GM23248 (cell line): ENCODE measurements around the gene PYGM. TPM values are rescaled to one million over a fixed set of nuclear protein-coding genes. Genes with fewer than 3 reads are reported as not detected.

Experiments
- DNase-seq: peaks from one replicate; pipeline ENCODE4 v3.0.0-alpha.2; 2015
- H2AFZ ChIP-seq: fragments of 200-600 bp; sonication (generic); 2 replicates; pipeline ENCODE4 v1.6.1; 2016; ENCODE audit warnings: antibody characterized with exemption
- H3F3A ChIP-seq: fragments of 200-600 bp; sonication (generic); 2 replicates; pipeline ENCODE4 v1.6.1; 2016; ENCODE audit warnings: mild to moderate bottlenecking, antibody characterized with exemption, mixed run types; ENCODE audit not compliant: insufficient read depth
- H3K27ac ChIP-seq: fragments of 200-600 bp; sonication (generic); 2 replicates; pipeline ENCODE4 v1.5.1; 2016; ENCODE audit warnings: mild to moderate bottlenecking
- H3K27me3 ChIP-seq: fragments of 200-600 bp; sonication (generic); replicated peaks from 2 replicates; pipeline ENCODE4 v1.6.1; 2016; ENCODE audit warnings: mild to moderate bottlenecking; ENCODE audit not compliant: insufficient read depth
- H3K36me3 ChIP-seq: fragments of 200-600 bp; sonication (generic); 2 replicates; pipeline ENCODE4 v1.6.1; 2016; ENCODE audit warnings: low read depth, mild to moderate bottlenecking
- H3K4me1 ChIP-seq: fragments of 200-600 bp; sonication (generic); 2 replicates; pipeline ENCODE4 v1.6.1; 2016; ENCODE audit warnings: mild to moderate bottlenecking; ENCODE audit not compliant: insufficient read depth
- H3K4me2 ChIP-seq: fragments of 200-600 bp; sonication (generic); one replicate; pipeline ENCODE4 v1.6.1; 2016; ENCODE audit warnings: mild to moderate bottlenecking; ENCODE audit not compliant: unreplicated experiment
- H3K4me3 ChIP-seq: fragments of 200-600 bp; sonication (generic); 2 replicates; pipeline ENCODE4 v1.5.1; 2016; ENCODE audit warnings: mild to moderate bottlenecking
- H3K79me2 ChIP-seq: fragments of 200-600 bp; sonication (generic); 2 replicates; pipeline ENCODE4 v1.6.1; 2016; ENCODE audit warnings: mild to moderate bottlenecking; ENCODE audit not compliant: insufficient read depth
- H3K9ac ChIP-seq: fragments of 200-600 bp; sonication (generic); 2 replicates; pipeline ENCODE4 v1.6.1; 2016; ENCODE audit warnings: mild to moderate bottlenecking
- H3K9me2 ChIP-seq: fragments of 200-600 bp; sonication (generic); 2 replicates; pipeline ENCODE4 v1.6.1; 2016; ENCODE audit warnings: mixed run types, mild to moderate bottlenecking, moderate library complexity; ENCODE audit not compliant: insufficient read depth
- H3K9me3 ChIP-seq: fragments of 200-600 bp; sonication (generic); one replicate; pipeline ENCODE4 v1.6.1; 2017; ENCODE audit warnings: low read depth
- H4K20me1 ChIP-seq: fragments of 200-600 bp; sonication (generic); 2 replicates; pipeline ENCODE4 v1.6.0; 2016; ENCODE audit not compliant: insufficient read depth
- EZH2 ChIP-seq: fragments of 200-600 bp; sonication (generic); IDR thresholded peaks from 2 replicates; pipeline ENCODE4 v1.6.1; 2018; ENCODE audit warnings: antibody characterized with exemption, mild to moderate bottlenecking; ENCODE audit not compliant: insufficient read depth, poor library complexity, severe bottlenecking
- EZH2phosphoT487 ChIP-seq: fragments of 200-600 bp; sonication (generic); IDR thresholded peaks from 2 replicates; pipeline ENCODE4 v1.6.1; 2018; ENCODE audit warnings: antibody characterized with exemption, moderate library complexity, mild to moderate bottlenecking, low read depth; ENCODE audit not compliant: insufficient read depth
- WGBS, 2 experiments: methylation state at CpG; one replicate each; pipeline ENCODE4 v1.1.6; 2015 to 2017; ENCODE audit warnings: low lambda C conversion rate in 2 of 2, low coverage in 1 of 2; ENCODE audit errors: missing lambda C conversion rate in 2 of 2; 5-methylcytosine and 5-hydroxymethylcytosine counted together
- in situ Hi-C: fragments of 300-500 bp; cut with MboI; formaldehyde crosslinking; loops from 2 replicates; pipeline ENCODE4 v1.15.0; 2020
- polyA plus RNA-seq: library from polyadenylated mRNA; unstranded; fragments of >200 nt; fragmentation: Nextera tagmentation; extraction: Ambion mirVana; gene quantifications from 2 replicates; pipeline ENCODE4 v1.2.1, GENCODE V29; 2016
- total RNA-seq: library from RNA; depleted of rRNA; stranded (reverse); fragments of >200 nt; shearing (Covaris generic); gene quantifications from 2 replicates; pipeline ENCODE4 v1.2.3, GENCODE V29; 2014

Gene PYGM
- total and polyA plus RNA-seq, 2 experiments from 2014 or later = not detected

DNA sequence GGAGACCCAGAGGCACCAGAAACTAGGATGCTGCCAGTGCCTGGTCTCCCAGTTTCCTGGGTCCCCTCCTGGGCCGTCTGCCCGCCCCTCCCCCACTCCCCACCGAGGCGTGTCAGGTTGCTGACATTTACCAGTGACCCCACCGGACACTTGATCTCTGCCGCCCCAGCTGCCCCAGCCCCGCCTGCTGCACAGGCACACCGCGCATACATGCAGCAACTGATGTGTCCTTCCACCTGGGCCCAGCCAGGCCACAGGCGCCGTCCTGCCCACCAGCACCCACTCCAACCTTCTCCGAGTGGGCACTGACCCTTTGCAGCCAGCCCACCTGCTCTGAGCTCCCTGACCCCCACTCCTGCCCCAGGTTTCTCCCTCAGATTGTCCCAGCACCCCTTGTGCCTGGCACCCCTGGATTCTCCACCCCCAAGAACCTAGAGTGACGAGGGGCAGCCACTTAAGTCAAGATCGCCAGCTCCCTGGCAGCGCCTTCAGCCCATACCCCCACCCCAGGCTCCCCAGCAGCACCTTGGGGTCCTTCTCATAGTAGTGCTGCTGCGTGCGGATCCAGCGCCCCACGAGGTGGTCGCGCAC lies 548 bp downstream of the PYGM start:
- no peak overlapping the region for H3K27ac ChIP-seq
- no peak overlapping the region for H2AFZ ChIP-seq
- TF ChIP-seq EZH2phosphoT487 = no peak
- no peak for TF ChIP-seq EZH2
- no peaks in the 10 kb centered on the region for H3K9me3 ChIP-seq
- H3K9ac ChIP-seq = no peak overlapping the region
- no peak overlapping the region for H3K4me3 ChIP-seq
- in situ Hi-C loops = no loop called here
- no peaks in the 10 kb centered on the region for H3K9me2 ChIP-seq
- H3K27me3 ChIP-seq = no peaks in the 10 kb centered on the region
- peaks cover 10% of the 10 kb centered on the region; the same call in 1 of the 2 replicates for H3K4me1 ChIP-seq
- H3F3A ChIP-seq = peaks cover 31% of the 10 kb centered on the region
- WGBS, 2 experiments = 78 to 80% methylated on average over 11 to 21 of the region's 21 CpGs
- H4K20me1 ChIP-seq = no peaks in the 10 kb centered on the region
- no peak for DNase-seq
- peaks cover 14% of the 10 kb centered on the region for H3K36me3 ChIP-seq
- no peak overlapping the region for H3K4me2 ChIP-seq
- H3K79me2 ChIP-seq = no peaks in the 10 kb centered on the region

- H3K79me2 ChIP-seq = no peaks in the 10 kb centered on the region
- no peak overlapping the region for H3K9ac ChIP-seq
- TF ChIP-seq EZH2 = no peak
- no peak for TF ChIP-seq EZH2phosphoT487
- 79 to 81% methylated on average over 15 of the region's 15 CpGs for WGBS, 2 experiments
- no peak overlapping the region for H3K4me2 ChIP-seq
- H2AFZ ChIP-seq = no peak overlapping the region
- no peak overlapping the region for H3K27ac ChIP-seq
- peaks cover 30% of the 10 kb centered on the region for H3F3A ChIP-seq
- peaks cover 9% of the 10 kb centered on the region; the same call in 1 of the 2 replicates for H3K36me3 ChIP-seq
- peaks cover 7% of the 10 kb centered on the region; the same call in 1 of the 2 replicates for H3K4me1 ChIP-seq
- H4K20me1 ChIP-seq = no peaks in the 10 kb centered on the region
- no peak for DNase-seq
- no peaks in the 10 kb centered on the region for H3K9me3 ChIP-seq
- no peaks in the 10 kb centered on the region for H3K9me2 ChIP-seq
- no peaks in the 10 kb centered on the region for H3K27me3 ChIP-seq
- no peak overlapping the region for H3K4me3 ChIP-seq
- in situ Hi-C loops = no loop called here
These were observed 1.3 kb downstream of the PYGM start for GRCh38 chr11:64758330-64759079.

DNA sequence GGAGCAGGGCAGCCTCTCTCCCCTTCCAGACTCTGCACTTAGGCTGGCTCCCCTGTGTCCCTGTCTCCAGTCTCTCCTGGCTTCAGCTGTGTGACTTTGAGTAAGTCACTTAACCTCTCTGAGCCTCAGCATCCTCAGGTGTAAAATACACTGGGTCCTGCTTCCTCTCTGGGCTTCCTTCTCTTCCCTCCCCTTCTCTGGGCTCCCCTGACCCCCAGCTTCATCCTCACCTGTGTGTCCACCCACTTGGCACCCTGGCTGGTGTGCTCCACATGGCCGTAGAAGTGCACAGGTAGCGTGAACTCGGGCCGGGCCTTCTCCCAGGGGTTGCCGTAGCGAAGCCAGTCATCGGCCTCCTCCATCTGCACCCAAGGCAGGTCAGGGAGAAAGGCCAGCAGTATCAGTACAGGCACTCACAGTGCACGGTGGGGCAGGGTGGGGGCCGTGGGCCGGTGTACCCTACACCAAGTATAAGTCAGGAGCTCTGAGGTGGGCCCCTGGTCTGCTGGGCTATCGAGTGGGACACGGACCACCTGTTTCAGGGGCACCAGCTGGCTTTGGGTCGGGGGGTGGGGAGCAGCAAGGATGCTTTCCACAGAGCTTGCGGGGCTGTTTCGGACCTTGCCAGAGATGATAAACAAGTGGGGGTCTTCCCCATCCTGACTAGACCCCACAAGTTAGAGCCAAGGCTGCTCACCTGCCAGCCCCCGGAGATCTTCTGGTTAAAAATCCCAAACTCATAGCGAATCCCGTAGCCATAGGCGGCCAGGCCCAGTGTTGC lies 2.0 kb downstream of the PYGM start:
- WGBS, 2 experiments = 75 to 79% methylated on average over 19 of the region's 19 CpGs
- peaks cover 23% of the 10 kb centered on the region for H3F3A ChIP-seq

GRCh38 chr11:64755681-64756361 lies 4.0 kb downstream of the PYGM start:
- Histone ChIP-seq H3K9me2 (no peaks in the 10 kb centered on the region), H4K20me1 (no peaks in the 10 kb centered on the region), H2AFZ (no peak overlapping the region), H3K36me3 (peaks cover 2% of the 10 kb centered on the region; the same call in 1 of the 2 replicates), H3K27ac (no peak overlapping the region), H3K9ac (no peak overlapping the region), H3K4me3 (no peak overlapping the region), H3K4me2 (no peak overlapping the region), H3F3A (peaks cover 6% of the 10 kb centered on the region), H3K27me3 (no peaks in the 10 kb centered on the region), H3K9me3 (no peaks in the 10 kb centered on the region), H3K79me2 (no peaks in the 10 kb centered on the region), H3K4me1 (no peaks in the 10 kb centered on the region)
- DNase-seq = no peak
- in situ Hi-C loops = no loop called here
- TF ChIP-seq EZH2phosphoT487 = no peak
- no peak for TF ChIP-seq EZH2
- 78 to 80% methylated on average over 11 to 13 of the region's 13 CpGs for WGBS, 2 experiments

More for the DNA sequence above, 2.0 kb downstream of the PYGM start:
- Histone ChIP-seq H3K4me3 (no peak overlapping the region), H3K4me1 (no peaks in the 10 kb centered on the region), H3K9me3 (no peaks in the 10 kb centered on the region), H3K4me2 (no peak overlapping the region), H3K27ac (no peak overlapping the region), H3K36me3 (peaks cover 6% of the 10 kb centered on the region; the same call in 1 of the 2 replicates), H3K27me3 (no peaks in the 10 kb centered on the region), H4K20me1 (no peaks in the 10 kb centered on the region), H3K9ac (no peak overlapping the region), H2AFZ (no peak overlapping the region), H3K9me2 (no peaks in the 10 kb centered on the region), H3K79me2 (no peaks in the 10 kb centered on the region)
- no peak for DNase-seq
- TF ChIP-seq EZH2 (no peak), EZH2phosphoT487 (no peak)
- in situ Hi-C loops = no loop called here
